ENCODE results near the gene MBOAT1.
"Not testable (repeated sequence)": the region's sequence is repeated elsewhere in the genome, so short reads cannot be mapped to it uniquely, and the experiment has no call there.

The MBOAT1 gene

GRCh38 chr6:20169119-20169557 is 43.1 kb downstream of the MBOAT1 start:
- no peak for DNase-seq

GRCh38 chr6:20168690-20169089 is 43.6 kb downstream of the MBOAT1 start:
- DNase-seq = no peak

- no peak for DNase-seq
Measured at GRCh38 chr6:20167601-20168000, 44.7 kb downstream of the MBOAT1 start.

- DNase-seq = no peak
Measured at GRCh38 chr6:20166210-20166609, 46.1 kb downstream of the MBOAT1 start.

GRCh38 chr6:20162515-20162914 is 49.8 kb downstream of the MBOAT1 start:
- no peak for DNase-seq

GRCh38 chr6:20160541-20161283 is 51.6 kb downstream of the MBOAT1 start:
- DNase-seq = no peak

GRCh38 chr6:20159781-20160540 is 52.3 kb downstream of the MBOAT1 start:
- no peak for DNase-seq

GRCh38 chr6:20159098-20159497 is 53.2 kb downstream of the MBOAT1 start:
- no peak for DNase-seq

- DNase-seq = no peak
Measured at GRCh38 chr6:20158676-20159075, 53.6 kb downstream of the MBOAT1 start.

- no peak for DNase-seq
Measured at GRCh38 chr6:20156824-20157223, 55.4 kb downstream of the MBOAT1 start.

GRCh38 chr6:20154753-20155152 is 57.5 kb downstream of the MBOAT1 start:
- DNase-seq = no peak

GRCh38 chr6:20153194-20153593 is 59.1 kb downstream of the MBOAT1 start:
- DNase-seq = no peak

- DNase-seq = no peak
Measured at GRCh38 chr6:20148433-20148832, 63.8 kb downstream of the MBOAT1 start.

GRCh38 chr6:20147469-20147868 is 64.8 kb downstream of the MBOAT1 start:
- no peak for DNase-seq

GRCh38 chr6:20146831-20147230 is 65.4 kb downstream of the MBOAT1 start:
- DNase-seq = not testable (repeated sequence)

GRCh38 chr6:20146291-20146690 is 66.0 kb downstream of the MBOAT1 start:
- no peak for DNase-seq

- DNase-seq = no peak
Measured at GRCh38 chr6:20142866-20143265, 69.4 kb downstream of the MBOAT1 start.

GRCh38 chr6:20141931-20142330 is 70.3 kb downstream of the MBOAT1 start:
- no peak for DNase-seq

- not testable (repeated sequence) for DNase-seq
Measured at GRCh38 chr6:20139127-20139963, 72.9 kb downstream of the MBOAT1 start.

GRCh38 chr6:20137837-20138236 is 74.4 kb downstream of the MBOAT1 start:
- no peak for DNase-seq

- no peak for DNase-seq
Measured at GRCh38 chr6:20137240-20137639, 75.0 kb downstream of the MBOAT1 start.

- no peak for DNase-seq
Measured at GRCh38 chr6:20135677-20136268, 76.5 kb downstream of the MBOAT1 start.

GRCh38 chr6:20134613-20135012 is 77.7 kb downstream of the MBOAT1 start:
- DNase-seq = no peak
